ENCODE results near the gene LPGAT1. TPM values are rescaled to one million over a fixed set of nuclear protein-coding genes. Genes with fewer than 3 reads are reported as not detected.

Gene LPGAT1
- total RNA-seq, 1 experiment from 2014 or later = 50.6 TPM

GRCh38 chr1:211741788-211742187, 88.8 kb downstream of the LPGAT1 start:
- Histone ChIP-seq H3K79me2 (ENCODE audit: insufficient read depth, low read length) (no peaks in the 10 kb centered on the region), H3K4me2 (ENCODE audit: low read length) (no peak overlapping the region), H4K20me1 (ENCODE audit: insufficient read depth) (no peaks in the 10 kb centered on the region), H3K9me3 (ENCODE audit: control insufficient read depth in 1 of 2, insufficient read depth in 1 of 2, low read depth in 1 of 2, low read length in 2 of 2) (no peaks in the 10 kb centered on the region), H3K9me2 (ENCODE audit: insufficient read depth) (no peaks in the 10 kb centered on the region), H3K4me3 (replicated peaks in 1 of 2; ENCODE audit: low read depth in 1 of 2, low read length in 2 of 2) (no peak overlapping the region), H3K27me3 (ENCODE audit: insufficient read depth, low read length) (peaks cover 7% of the 10 kb centered on the region; the same call in 1 of the 2 replicates), H3K4me1 (ENCODE audit: control insufficient read depth in 1 of 2, insufficient read depth in 2 of 2, low read length in 2 of 2) (peaks cover 20 to 21% of the 10 kb centered on the region in 2 experiments), H2AFZ (ENCODE audit: low read depth, low read length, poor library complexity, severe bottlenecking) (no peak overlapping the region), H3K9ac (ENCODE audit: low read length) (no peak overlapping the region), H3K27ac (ENCODE audit: low read depth, low read length) (no peak overlapping the region), H3K36me3 (ENCODE audit: control insufficient read depth in 1 of 2, insufficient read depth in 2 of 2, low read length in 2 of 2) (no peaks in the 10 kb centered on the region)
- POLR2A ChIA-PET = no interaction called here
- TF ChIP-seq REST (IDR thresholded peaks at IDR 0.05; ENCODE audit: low read depth) (no peak), POLR2AphosphoS5 (IDR thresholded peaks at IDR 0.05; ENCODE audit: low read depth, low read length) (no peak), CEBPB (IDR thresholded peaks at IDR 0.05; ENCODE audit: low read depth) (no peak), SRF (IDR thresholded peaks at IDR 0.05; ENCODE audit: low read depth) (no peak), CBX3 (IDR thresholded peaks at IDR 0.05; ENCODE audit: low read depth) (no peak), ZBTB33 (IDR thresholded peaks at IDR 0.05; ENCODE audit: extremely low read depth, insufficient replicate concordance, low read length) (no peak)
- intact Hi-C loops (cut with micrococcal nuclease) = no loop called here
- BruUV-seq (replicated peaks) = no TSS peak
- RAD21 ChIA-PET (ENCODE audit: low non-redundant PET in 1 of 2, low total read pairs in 2 of 2, uncharacterized antibody in 2 of 2, unreplicated experiment in 2 of 2) = no interaction called here
- ATAC-seq (no peak), DNase-seq (ENCODE audit: low read depth, low spot score) (no peak)
- CTCF ChIA-PET = interaction anchor here (2.4 kb wide), 1 partner anchor 293 kb away, joined by 9 read pairs; the partner anchor contains the start of genes DTL and INTS7

Measured in HCT116 (cell line).